ENCODE data around the gene MALT1.

DNA sequence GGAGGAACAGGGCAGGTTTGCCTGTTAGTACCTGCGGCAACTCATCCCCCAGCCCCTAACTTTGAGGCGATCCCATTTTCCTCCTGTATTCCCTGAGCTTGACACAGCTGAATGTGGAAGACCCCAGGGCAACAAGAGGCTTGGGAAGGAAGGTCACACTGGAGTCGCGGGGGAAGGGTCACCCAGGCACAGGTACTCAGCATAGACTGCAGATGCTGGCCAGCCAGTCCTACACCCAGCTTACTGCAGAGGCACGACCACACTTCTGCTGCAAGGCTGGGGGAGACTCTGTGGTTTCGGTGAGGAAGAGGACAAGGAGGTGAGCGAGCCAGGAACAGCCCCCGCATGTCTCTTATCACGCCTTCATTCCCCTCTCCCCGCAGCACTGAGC, 91.5 kb downstream of the MALT1 start:
- TF ChIP-seq, protein P1, sequence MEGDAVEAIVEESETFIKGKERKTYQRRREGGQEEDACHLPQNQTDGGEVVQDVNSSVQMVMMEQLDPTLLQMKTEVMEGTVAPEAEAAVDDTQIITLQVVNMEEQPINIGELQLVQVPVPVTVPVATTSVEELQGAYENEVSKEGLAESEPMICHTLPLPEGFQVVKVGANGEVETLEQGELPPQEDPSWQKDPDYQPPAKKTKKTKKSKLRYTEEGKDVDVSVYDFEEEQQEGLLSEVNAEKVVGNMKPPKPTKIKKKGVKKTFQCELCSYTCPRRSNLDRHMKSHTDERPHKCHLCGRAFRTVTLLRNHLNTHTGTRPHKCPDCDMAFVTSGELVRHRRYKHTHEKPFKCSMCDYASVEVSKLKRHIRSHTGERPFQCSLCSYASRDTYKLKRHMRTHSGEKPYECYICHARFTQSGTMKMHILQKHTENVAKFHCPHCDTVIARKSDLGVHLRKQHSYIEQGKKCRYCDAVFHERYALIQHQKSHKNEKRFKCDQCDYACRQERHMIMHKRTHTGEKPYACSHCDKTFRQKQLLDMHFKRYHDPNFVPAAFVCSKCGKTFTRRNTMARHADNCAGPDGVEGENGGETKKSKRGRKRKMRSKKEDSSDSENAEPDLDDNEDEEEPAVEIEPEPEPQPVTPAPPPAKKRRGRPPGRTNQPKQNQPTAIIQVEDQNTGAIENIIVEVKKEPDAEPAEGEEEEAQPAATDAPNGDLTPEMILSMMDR (IDR thresholded peaks at IDR 0.05), result no peak
- TF ChIP-seq POLR2A (IDR thresholded peaks at IDR 0.05), result no peak

Measured in lower leg skin (tissue), 3 donors.